HG02763 (cell line): Measurements from ENCODE around the gene SEMA3F.

Experiments
- ATAC-seq: cut with Tn5 transposase; IDR thresholded peaks from one replicate; pipeline ENCODE4 v1.9.1; 2021; ENCODE audit warnings: mild to moderate bottlenecking, moderate library complexity; ENCODE audit not compliant: unreplicated experiment

Gene SEMA3F

GRCh38 chr3:50132421-50133282 lies 22.5 kb upstream of the SEMA3F start:
- no peak for ATAC-seq

- ATAC-seq: no peak
Measured at GRCh38 chr3:50133283-50133615, 21.9 kb upstream of the SEMA3F start.

GRCh38 chr3:50134367-50134766 lies 20.8 kb upstream of the SEMA3F start:
- ATAC-seq: no peak

- ATAC-seq: no peak
Measured at GRCh38 chr3:50135964-50136363, 19.2 kb upstream of the SEMA3F start.

- no peak for ATAC-seq
Measured at GRCh38 chr3:50136714-50137405, 18.3 kb upstream of the SEMA3F start.

GRCh38 chr3:50137531-50137930 lies 17.6 kb upstream of the SEMA3F start:
- no peak for ATAC-seq

- no peak for ATAC-seq
Measured at GRCh38 chr3:50138266-50139200, 16.6 kb upstream of the SEMA3F start.

GRCh38 chr3:50139308-50139707 lies 15.8 kb upstream of the SEMA3F start:
- no peak for ATAC-seq

GRCh38 chr3:50139718-50140423 lies 15.3 kb upstream of the SEMA3F start:
- no peak for ATAC-seq

- no peak for ATAC-seq
Measured at GRCh38 chr3:50140990-50141389, 14.1 kb upstream of the SEMA3F start.

GRCh38 chr3:50146316-50146901 lies 8.7 kb upstream of the SEMA3F start:
- no peak for ATAC-seq

GRCh38 chr3:50147016-50147415 lies 8.1 kb upstream of the SEMA3F start:
- no peak for ATAC-seq

- ATAC-seq: no peak
Measured at GRCh38 chr3:50147447-50147846, 7.7 kb upstream of the SEMA3F start.

GRCh38 chr3:50147861-50148260 lies 7.3 kb upstream of the SEMA3F start:
- no peak for ATAC-seq

- no peak for ATAC-seq
Measured at GRCh38 chr3:50150404-50150750, 4.7 kb upstream of the SEMA3F start.

GRCh38 chr3:50150863-50151686 lies 4.0 kb upstream of the SEMA3F start:
- ATAC-seq: no peak

- ATAC-seq: no peak
Measured at GRCh38 chr3:50151728-50152127, 3.4 kb upstream of the SEMA3F start.

GRCh38 chr3:50153782-50154475 lies 1.2 kb upstream of the SEMA3F start:
- no peak for ATAC-seq

GRCh38 chr3:50154476-50154839 lies 666 bp upstream of the SEMA3F start:
- ATAC-seq: peak; percentile 20
